Embryonic facial prominence (tissue), 1 donor: Measurements from ENCODE around the gene SRC.
"Not testable (repeated sequence)": the region's sequence is repeated elsewhere in the genome, so short reads cannot be mapped to it uniquely, and the experiment has no call there.

Source experiments
- DNase-seq: peaks from one replicate; pipeline ENCODE4 v3.0.0-alpha.2; 2016; ENCODE audit errors: extremely low spot score

SRC gene

DNA sequence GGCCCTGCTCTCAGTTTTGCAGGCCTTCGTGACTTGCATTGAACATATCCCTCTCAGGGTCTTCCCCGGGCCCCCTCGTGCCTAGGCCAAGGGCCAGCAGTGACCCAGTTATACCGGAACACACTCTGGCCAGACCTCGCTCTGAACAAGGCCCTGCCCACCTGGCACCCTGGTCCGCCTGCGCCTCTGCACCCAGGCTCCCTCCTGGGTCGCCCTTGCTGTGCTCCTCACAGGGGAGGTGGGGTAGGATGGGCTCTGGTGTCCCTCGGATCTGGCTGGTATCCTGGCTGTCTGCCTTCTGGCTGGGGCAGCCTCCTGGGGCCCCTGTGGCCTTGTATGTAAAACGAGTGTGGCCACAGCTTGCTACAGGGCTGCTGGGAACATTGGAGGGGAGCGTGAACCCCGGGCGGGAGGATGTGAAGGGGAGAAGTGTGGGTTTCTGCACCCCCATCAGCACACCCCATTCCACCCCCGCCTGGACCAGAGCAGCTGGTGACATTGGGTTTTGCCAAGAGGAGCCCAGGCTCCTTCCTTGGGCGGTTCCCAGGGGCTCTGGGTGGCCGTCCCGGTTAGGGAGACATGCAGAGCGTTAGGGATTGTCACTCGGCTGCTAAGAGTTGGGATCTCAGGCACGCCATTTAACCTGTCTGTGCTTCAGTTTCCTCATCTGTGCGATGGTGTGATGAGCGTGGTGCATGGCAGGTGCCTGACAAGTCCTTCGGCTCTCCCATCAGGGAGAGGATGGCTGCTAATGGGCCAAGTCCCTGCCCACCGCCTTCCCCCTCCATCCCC, 17.5 kb downstream of the SRC start:
- no peak for DNase-seq

DNA sequence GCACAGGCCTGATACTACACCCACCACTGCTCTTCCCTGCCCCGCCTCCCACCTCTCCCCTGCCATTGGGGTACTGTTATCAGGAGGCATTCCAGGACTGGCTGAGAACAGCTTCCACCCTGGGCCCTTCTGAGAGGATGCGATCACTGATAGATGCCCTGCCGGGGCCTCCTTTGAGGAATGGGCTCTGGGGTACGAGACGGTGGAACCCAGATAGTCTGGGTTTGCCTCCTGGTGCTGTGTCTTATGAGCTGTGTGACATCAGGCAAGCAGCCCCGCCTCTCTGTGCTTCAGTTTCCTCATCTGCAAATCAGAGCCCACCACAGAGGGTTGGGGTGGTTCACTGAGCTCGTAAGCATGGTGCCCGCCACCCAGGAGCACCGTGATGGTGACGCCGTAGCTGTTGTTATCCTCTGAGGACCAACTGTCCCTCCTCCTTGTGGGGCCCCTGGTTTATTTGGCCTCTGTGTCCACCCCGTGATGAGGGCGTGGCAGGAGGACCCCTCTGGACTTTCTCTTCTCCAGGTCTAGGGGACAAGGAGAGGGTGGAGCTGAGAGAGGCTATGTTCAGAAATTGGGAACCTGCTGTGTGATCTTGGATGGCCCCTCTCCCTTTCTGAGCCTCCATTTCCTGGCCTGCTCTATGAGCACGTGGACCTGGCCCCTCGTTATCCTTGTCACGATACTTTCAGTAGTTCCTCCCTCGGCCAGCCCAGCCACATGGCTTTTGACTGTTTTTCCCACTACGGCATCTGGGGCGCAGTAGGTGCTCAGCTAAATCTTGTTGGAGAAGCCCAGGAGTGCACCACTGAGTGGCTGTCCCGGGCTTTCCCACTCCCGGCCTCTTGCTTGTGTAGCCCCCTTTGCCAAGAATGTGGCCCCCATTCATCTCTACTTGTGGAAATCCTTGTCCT, 18.3 kb downstream of the SRC start:
- DNase-seq: no peak

DNA sequence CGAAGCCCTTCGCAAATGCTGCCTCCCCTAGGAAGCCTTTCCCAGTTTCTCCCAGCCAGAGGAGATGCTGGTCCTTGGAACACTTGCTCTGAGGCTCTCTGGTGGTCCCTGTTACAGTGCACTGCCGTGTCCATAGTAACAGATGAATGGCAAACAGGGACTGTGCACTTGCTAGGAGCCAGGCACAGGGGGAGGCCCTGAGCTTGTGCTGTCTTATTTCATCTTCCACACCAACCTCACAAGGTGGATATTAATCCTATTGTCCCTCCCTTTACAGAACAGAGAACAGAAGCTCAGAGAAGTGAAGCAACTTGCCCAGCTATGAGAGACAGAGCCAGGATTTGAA, 19.0 kb downstream of the SRC start:
- no peak for DNase-seq

DNA sequence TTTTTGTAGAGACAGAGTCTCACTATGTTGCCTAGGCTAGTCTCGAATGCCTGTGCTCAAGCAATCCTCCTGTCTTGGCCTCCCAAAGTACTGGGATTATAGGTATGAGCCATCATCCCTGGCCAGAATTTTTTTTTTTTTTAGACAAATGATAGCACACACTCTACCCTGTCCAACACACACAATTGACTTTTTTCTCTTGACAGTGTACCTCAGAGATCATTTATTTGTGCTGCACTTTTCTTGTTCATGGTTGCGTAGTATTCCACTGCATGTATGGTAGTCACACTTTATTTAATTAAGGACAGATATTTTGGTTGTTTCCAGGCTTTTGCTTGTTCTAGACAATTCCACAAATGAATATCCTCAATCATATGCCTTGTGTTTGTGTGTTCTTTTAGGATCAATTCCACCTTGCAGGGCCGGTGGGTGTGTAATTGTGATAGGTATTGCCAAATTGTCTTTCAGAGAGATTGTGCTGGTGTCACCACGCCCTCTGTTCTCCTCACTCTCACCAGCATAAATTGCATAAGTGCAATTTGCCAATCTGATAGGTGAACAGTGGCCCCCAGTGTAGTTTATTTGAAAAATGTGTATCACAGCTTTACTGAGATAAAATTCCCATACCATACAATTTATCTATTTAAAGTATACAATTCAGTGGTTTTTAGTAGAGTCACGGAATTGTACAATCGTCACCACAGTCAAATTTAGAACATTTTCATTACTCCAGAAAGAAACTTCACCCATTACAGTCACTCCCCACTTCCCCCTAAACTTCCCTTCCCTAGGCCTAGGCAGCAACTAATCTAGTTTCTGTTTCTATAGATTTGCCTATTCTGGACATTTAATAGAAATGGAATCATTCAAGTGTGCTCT, 20.1 kb downstream of the SRC start:
- no peak for DNase-seq

DNA sequence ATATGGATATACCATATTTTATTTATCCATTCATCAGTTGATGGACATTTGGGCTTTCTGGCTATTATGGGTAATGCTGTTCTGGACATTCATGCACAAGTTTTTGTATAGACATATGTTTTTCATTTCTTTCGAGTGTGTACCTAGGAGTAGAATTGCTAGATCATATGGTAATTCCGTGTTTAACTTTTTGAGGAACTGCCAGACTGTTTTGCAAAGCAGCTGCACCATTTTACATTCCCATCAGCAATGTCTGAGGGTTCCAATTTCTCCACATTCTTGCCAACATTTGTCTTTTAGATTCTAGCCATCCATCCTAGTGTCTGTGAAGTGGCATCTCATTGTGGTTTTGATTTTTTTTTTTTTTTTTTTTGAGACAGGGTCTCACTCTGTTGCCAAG, 20.8 kb downstream of the SRC start:
- DNase-seq: no peak

DNA sequence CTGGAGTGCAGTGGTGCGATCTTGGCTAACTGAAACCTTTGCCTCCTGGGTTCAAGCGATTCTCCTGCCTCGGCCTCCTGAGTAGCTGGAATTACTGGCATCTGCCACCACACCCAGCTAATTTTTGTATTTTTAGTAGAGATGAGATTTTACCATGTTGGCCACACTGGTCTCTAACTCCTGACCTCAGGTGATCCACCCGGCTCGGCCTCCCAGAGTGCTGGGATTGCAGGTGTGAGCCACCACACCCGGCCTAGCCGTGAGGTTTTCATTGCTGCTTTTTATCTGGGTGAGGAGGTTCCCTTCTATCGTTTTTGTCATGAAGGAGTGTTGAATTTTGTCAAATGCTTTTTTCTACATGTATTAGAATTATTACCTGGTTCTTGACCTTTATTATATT, 23.9 kb downstream of the SRC start:
- no peak for DNase-seq

DNA sequence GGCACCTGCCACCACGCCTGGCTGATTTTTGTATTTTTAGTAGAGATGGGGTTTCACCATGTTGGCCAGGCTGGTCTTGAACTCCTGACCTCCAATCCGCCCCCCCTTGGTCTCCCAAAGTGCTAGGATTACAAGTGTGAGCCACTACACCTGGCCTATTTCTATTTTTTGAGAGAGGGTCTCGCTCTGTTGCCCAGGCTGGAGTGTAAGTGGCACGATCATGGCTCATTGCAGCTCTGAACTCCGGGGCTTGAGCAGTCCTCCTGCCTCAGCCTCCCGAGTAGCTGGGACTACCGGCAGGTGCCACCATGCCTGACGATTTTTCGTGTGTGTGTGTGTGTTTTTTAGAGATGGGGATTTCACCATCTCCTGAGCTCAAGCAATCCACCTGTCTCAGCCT, 25.9 kb downstream of the SRC start:
- DNase-seq: not testable (repeated sequence)

DNA sequence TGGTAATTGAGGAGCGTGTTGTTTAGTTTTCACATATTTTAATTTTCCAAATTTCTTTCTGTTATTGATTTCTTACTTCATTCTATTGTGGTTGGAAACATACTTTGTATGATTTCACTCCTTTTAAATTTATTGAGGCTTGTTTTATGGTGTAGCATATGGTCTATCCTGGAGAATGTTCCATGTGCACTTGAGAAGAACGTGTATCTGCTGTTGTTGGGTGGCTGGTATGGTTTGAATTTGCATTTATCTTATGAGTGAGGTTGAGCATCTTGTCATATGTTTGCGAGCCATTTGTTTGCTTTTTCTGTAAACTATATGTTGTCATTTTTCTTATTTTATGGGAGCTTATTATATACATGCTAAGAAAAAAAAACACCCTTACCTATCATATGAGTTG, 26.5 kb downstream of the SRC start:
- no peak for DNase-seq

DNA sequence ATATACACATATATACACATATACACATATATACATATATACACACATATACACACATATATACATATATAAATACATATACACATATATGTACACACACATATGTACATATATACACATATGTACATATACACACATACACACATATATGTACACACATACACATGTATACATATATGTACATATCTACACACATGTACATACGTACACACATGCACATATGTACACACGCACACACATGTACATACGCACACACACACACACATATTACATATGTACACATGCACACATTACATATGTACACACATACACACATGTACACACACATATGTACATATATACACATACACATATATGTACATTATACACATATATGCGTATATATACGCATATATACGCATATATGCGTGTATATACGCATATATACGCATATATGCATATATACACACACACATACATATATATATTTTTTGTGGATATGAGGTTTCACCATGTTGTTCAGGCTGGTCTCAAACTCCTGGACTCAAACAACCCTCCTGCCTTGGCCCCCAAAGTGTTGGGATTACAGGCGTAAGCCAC, 27.2 kb downstream of the SRC start:
- DNase-seq: no peak

DNA sequence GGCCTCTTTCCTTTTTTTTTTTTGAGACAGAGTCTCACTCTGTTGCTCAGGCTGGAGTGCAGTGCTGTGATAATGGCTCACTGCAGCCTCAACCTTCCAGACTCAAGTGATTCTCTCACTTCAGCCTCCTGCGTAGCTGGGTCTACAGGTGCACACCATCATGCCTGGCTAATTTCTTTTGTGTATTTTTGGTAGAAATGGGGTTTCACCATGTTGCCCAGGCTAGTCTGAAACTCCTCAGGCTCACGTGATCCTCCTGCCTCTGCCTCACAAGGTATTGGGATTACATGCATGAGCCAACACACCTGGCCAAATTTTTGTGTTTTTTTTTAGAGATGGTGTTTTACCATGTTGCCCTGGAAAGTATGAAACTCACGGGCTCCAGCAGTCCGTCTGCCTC, 29.3 kb downstream of the SRC start:
- no peak for DNase-seq

DNA sequence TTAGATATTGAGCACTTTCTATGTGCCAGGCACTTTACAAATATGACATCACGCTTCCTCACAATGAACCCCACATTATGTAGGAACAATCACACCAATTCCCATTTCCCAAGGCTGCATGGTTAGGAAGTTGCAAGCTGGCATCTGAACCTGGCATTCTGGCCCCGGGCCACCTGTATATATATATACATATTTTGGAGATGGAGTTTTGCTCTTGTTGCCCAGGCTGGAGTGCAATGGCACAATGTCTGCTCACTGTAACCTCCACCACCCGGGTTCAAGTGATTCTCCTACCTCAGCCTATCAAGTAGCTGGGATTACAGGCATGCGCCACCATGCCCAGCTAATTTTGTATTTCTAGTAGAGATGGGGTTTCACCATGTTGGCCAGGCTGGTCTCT, 30.4 kb downstream of the SRC start:
- no peak for DNase-seq

DNA sequence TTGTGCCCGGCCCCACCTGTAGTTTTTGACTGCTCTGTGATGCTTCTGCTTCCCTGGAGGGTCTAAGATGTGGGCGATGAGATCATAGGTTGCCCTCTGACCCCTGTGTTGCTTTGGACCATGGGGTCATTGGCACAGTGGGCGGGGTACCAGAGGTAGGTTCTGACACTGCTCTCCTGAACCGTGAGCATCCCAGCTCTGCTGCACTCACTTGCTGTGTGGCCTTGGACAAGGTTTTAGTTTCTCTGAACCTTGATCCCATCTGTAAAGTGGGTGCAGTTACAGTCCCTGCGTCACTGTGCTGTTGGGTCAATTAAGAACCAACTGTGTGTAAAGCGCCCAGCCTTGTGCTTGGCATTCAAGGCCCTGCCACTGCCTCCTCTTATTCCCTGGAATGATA, 30.9 kb downstream of the SRC start:
- DNase-seq: no peak

DNA sequence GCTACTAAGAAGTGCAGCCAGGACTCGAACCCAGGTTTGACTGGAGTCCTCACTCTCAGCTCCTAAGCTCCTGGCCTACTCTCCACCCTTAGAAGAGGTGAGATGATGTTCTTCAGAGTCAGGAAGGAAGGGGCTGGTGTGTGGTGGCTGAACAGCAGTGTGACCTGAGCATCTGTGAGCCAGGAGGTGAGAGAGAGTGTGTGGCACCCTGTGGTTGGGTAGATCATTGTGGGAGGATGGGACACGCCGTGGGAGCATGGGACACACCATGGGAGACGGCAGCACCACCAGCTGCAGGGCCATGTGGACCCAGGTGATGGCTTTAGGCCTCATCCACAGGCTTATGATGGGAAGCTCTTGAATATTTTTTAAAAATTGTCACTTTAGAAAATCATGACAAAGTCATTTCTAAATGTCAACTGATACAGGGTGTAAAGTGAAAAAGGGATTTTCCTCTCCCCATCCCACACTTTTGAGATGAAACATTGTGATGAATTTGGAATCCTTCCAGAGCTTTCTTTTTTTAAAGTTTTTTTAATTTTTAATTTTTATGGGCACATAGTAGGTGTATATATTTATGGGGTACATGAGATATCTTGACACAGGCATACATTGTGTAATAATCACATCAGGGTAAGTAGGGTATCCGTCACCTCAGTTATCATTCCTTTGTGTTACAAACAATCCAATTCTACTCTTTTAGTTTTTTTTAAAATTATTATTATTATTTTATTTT, 31.6 kb downstream of the SRC start:
- DNase-seq: no peak

DNA sequence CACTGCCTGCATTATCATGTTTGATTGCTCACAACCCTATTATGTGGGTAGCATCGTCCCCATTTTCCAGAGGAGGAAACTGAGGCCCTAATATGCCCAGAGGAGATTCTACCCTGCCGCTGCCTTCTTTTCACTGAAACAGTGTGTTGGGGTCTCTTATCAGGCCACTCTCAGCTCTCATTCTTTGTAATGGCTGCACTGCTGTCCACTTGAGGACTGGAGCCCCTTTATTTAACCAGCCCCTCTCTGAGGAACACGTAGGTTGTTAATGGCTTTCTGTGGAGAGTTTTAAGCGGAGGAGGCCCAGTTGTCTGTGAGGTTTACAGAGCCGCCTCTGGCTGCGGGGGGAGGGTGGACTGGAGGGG, 32.5 kb downstream of the SRC start:
- DNase-seq: no peak

DNA sequence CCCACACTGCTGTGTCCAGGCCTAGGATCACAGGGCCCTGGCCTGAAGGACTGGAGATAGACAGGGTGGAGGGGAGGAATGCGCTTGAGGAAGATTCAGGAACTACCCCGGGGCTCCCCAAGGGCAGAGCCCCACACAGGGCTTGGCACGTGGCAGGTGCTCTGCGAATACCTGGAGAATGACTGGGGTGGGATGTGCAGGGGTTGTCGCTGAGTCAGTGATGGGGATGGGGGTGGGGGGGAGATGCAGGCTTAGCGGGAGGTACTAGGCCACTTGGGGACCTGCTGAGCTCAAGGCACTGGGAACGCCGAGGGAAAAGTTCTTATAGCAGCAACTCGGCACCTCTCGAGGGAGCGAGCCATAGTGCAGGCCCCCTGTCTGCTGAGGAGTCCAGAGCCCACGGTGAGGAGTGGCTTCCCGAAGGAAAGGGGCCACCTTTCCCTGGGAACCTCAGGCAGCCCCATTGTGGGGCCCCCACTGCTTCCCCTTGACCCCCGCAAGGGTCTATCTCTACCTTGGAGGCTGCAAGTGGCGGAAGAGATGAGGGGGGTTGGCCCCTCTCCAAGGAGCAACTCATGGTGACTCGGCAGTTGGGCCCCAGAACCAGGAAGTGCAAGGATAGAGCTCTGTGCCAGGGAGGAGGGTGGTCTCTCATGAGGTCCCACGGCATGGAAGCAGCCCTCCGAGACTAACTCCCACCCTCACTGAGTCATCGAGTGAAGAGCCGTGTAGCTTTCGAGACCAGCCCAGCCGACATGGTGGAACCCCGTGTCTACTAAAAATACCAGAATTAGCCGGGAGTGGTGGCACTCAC, 33.1 kb downstream of the SRC start:
- no peak for DNase-seq

DNA sequence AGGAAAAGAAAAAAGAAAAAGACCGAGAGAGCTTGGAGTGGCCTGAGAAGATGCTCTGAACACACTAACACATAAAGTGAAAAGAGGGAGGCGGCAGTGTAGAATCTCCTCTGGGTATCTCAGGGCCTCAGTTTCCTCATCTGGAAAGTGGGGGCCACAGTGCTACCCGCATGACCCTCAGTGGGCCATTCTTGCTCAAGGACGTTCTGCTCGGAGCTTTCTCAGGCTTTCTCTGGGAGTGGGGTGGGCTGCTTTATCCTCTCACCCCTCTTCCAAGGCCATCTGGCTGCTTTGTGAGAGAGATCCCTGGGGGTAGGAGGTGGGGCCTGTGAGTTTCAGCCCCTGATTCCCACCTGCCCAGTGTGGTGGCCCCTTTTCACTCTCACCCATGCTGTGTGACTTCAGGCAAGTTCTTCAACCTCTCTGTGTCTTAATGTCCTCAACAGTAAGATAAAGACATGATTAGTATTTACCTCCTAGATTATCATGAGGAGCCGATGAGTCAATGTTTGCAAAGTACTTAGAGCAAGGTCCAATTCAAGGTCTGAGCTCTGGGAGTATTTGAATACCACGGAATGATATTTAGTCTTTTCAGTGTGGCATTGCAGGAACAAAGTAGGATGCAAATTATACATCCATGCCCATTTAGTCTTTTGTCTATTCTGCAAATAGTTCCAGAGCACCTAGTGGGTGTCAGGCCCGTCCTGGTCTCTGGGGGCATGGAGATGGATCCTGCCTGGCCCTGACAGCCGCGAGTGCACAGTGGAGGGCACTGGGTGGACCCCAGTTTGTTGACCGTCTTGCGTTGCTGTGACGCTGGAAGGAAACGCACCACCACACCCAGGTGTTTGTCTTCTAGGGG, 34.3 kb downstream of the SRC start:
- DNase-seq: no peak

DNA sequence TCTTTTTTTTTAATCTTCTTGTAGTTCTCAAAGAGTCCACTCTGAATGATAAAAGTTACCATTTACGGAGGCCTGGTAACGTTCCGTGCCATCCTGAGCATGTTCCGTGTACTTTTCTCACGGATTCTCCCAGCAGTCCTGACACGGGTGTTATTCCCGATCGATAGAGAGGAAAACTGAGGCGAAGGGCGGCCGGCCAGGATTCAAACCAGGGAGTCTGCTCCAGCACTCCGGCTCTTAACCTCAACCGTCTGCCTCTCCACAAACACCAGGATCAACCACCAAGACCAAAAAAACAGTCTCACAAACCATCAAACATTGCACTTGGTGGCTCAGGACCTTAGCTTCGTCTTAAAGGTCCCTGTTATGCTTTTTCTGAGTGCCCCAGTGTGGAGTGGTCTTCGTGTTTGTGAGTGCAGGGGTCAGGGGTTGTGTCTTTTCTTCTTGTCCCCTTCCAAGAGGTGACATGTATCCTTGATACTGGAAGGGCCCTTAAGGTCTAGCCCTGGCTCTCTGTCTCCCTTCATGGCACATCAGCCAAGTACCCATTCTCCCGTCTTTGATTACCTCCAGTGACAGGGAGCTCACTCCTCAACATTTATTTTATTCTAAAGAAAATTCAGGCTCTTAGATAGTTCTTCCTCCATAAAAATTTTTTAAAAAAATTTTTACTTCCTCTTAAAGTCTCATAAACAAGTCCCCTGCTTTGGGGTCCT, 35.1 kb downstream of the SRC start:
- DNase-seq: no peak

DNA sequence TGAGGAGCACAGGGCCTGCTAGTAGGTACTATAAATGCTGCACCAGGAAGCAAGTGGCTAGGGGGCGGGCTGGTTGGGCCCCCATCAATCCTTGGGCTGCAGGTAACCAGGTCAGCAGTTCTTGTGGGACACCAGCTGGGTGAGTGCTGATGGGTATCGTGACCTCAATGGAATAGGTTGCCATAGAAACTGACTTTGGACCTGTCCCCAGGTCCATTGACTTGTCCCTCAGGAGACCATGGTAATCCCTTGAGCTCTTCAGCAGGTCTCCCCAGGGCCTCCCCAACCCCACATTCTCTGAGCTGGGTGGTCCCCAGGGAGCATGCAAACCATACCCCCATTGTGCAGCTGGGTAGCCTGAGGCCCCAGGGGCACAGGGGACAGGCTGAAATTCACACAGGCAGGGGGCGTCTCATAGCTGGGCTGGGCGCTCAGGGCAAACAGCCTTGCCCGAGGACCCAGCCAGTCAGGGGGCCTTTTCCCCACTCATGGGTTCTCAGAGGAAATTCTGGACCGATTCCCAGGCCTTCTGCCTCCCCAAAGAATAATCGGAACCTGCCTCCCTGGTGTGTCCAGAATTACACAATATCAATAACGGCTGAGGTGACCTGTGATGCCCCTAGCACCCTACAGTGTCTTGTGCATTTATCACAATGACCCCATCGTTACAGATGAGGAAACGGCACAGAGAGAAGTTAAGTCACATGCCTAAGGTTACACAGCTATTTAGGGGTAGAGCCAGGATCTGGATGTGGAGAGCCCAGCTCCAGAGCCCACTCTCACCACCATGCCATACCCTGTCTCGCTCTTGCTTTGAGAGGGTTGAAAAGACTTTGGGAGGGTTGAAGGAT, 35.9 kb downstream of the SRC start:
- DNase-seq: no peak
